ENCODE measurements around the gene PYGB.
A peak's percentile ranks its signal among the peaks of the same experiment; 100 is the strongest.
"Not testable (repeated sequence)": the region's sequence is repeated elsewhere in the genome, so short reads cannot be mapped to it uniquely, and the experiment has no call there.

PYGB gene

GRCh38 chr20:25249198-25249931 is 1.5 kb downstream of the PYGB start:
- DNase-seq = peak; percentile 31

GRCh38 chr20:25250508-25250907 is 2.6 kb downstream of the PYGB start:
- DNase-seq = no peak

DNA sequence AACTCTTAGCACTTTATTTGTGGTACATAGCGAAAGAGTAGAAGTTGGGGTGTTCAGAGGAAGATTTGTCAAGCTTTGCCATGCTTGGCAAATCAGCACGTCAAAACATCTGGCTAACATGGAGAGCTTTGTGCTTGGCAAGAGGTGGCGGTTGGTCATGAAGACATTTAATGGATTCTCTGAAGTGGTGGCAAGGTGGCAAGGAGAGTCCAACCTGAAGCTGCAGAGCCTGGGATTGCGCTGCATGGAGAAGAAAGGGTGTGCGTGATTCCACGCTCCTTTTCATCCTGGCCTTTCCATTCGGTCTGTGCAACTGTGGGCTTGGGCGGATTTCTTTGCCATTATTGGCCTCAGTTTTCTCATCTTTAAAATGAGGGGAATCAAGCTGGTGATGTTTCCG is 3.1 kb downstream of the PYGB start:
- DNase-seq = no peak

DNA sequence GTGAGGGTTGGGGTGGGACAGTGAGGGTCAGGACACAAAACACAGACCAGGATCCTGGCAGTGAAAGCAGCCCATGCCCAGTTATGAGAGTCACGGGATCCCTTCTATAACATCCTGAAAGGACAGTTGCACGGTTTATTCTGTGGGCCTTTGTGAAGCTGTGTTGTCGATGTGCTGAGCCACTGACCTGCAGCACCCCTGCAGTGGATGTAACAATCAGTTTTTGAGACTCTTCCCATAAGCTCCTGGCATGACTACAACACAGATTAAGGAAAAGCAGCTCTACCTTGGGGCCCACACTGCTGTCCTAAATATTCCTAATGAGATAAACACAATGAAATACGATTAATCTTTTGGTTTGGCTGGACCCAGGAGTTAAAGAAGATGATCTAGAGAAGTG is 3.7 kb downstream of the PYGB start:
- DNase-seq = no peak

- no peak for DNase-seq
Measured at GRCh38 chr20:25252230-25252651, 4.4 kb downstream of the PYGB start.

DNA sequence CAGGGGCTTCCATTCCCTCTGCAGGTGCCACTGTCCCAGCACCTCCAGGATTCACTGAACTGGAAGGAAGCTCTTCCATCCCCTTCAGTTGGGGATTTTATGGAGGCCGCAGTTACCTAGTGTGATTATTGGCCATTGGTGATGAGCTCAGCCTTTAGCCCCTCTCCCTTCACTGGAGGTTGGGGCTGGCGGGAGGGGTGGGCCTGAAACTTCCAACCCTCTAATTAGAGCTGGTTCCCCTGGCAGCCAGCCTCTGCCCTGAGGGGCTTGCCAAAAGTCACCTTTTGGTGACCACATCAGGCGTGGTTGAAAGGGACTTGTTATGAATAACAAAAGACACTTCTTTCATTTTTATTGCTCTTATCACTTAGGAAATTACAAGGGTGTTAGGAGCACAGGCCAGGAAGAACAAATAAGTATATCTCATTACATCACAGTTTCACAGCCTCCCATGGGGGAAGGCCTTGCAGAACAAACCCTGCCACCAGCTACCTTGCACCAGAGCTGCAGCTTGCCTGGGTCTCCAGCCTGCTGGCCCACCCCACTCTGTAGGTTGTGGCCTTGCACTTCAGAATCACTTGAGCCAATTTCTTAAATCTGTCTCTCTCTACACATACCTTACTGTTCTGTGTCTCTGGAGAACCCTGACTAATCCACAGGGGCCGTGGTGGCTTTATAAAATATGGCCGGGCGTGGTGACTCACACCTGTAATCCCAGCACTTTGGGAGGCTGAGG is 5.0 kb downstream of the PYGB start:
- DNase-seq = no peak

- no peak for DNase-seq
Measured at GRCh38 chr20:25253606-25254275, 5.9 kb downstream of the PYGB start.

- no peak for DNase-seq
Measured at GRCh38 chr20:25254571-25254970, 6.7 kb downstream of the PYGB start.

GRCh38 chr20:25254986-25255680 is 7.2 kb downstream of the PYGB start:
- no peak for DNase-seq

GRCh38 chr20:25256226-25256859 is 8.5 kb downstream of the PYGB start:
- DNase-seq = no peak

GRCh38 chr20:25257130-25257529 is 9.2 kb downstream of the PYGB start:
- no peak for DNase-seq

DNA sequence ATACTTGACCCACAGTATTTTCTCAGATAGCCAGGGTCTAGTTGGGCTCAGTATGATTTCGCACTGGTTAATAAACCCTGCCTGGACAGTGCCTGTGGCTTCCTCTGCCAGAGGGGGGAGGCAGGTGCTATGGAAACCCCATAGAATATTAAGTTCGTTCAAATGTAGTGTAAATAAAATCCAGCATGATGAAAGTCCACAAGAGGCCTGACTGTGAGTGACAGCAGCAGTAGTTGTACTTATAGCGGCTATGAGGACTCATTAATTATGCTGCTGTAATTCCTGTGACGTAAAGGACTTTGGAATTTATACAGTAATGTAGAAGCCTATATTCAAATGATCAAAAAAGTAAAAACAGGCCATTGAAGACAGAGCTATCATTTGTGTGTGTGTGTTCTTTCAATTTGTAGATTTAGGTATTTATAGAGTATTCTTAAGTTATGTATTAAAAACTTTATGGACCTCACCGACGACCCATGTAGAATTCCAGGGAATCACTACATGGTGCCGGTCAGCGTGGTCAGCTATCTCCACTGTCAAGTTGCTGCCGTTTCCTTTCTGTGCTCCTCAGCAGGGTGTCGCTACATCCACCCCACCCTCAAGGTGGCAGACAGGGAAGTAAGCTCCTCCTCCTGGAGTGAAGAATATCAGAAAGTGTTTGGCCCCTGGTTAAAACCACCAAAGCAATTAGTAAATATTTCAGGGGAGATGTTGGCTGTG is 10.0 kb downstream of the PYGB start:
- no peak for DNase-seq

DNA sequence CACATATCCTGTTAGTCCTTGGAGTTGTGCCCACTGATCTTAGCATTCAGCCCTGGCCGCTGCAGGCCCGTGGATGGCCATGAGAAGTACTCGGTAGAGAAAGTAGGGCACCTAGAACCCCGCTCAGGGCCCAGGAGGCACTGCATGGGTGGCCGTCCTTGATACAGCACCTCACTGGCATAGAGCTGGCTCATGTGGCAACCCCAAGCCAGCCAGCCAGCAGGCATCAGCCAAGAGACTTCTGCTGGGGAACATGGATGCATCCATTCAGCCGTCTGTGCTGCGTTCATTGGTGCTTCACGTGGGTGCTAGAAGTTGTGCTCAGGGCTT is 10.6 kb downstream of the PYGB start:
- DNase-seq = no peak

GRCh38 chr20:25258828-25259227 is 10.9 kb downstream of the PYGB start:
- no peak for DNase-seq

GRCh38 chr20:25259358-25259757 is 11.5 kb downstream of the PYGB start:
- DNase-seq = no peak

DNA sequence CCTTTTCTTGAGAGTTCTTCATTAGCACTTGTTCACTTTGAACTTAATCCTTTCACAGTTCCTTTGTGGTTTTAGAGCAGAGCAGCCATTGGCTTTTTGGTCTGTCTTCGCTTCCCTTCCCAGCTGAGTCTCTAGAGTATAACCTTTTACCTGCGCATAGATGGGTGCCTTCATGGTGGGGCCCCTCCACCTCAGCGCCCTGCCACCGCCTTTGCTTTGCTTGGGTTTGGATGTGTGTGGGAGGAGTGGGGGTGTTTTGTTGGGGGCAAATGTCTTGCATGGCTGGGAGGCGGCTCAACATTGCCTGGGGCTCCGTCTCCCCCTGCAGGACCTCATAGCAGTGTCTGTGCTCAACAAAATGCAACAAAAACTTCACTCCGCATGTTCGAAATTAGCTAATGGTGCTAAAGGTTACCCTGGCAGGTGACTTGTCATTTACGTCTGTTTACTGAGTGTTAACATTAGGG is 11.9 kb downstream of the PYGB start:
- no peak for DNase-seq

GRCh38 chr20:25260770-25261437 is 13.0 kb downstream of the PYGB start:
- not testable (repeated sequence) for DNase-seq

DNA sequence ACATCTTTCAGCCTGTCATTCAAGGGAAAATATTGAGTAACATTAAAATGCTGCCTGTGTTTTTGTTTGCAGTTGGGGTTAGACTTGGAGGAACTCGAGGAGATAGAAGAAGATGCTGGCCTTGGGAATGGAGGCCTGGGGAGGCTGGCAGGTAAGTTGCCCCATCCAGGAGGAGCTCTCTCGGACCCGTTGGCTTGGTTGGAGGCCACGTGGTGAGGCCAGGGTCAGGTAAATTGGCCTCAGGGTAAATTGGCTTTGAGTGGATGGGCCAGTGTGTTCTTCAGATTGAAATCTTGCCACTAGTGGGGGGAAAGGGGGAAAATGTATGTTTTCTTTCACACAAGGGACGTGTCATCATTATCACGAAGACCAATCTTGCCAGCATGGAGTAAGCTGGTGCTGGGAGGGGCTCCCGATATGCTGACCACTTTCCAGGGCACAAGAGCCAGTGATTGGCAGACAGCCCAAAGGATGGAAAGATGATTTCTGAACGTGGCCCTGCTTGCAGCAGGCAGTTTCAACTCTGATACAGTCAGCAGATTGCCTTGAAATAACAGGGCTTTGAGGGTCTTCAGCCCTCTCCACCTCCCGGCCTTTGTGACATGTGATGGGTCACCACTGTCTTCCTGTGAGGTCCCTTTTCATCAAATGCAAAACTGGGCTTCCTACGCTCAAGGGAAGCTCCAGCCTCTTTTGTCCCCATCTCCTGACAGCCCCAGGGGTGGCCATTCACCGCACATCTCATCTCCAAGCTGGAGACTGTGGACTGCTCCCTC is 21.4 kb downstream of the PYGB start:
- DNase-seq = no peak

- no peak for DNase-seq
Measured at GRCh38 chr20:25269833-25270170, 21.9 kb downstream of the PYGB start.

- no peak for DNase-seq
Measured at GRCh38 chr20:25270829-25271251, 23.0 kb downstream of the PYGB start.
